Activated CD4-positive, alpha-beta T cell treated with anti-CD3 and anti-CD28 coated beads, Interleukin-2, amount 10 ng/mL, durations not matched to agents 7 days and 5 days (primary cell): ENCODE results near the gene CTRB1. TPM values are rescaled to one million over a fixed set of nuclear protein-coding genes. Genes with fewer than 3 reads are reported as not detected.
"Not testable (repeated sequence)": the region's sequence is repeated elsewhere in the genome, so short reads cannot be mapped to it uniquely, and the experiment has no call there.

Source experiments
- CTCF ChIA-PET: fragments of 350-600 bp; sonication (Branson Sonifier 250); formaldehyde crosslinking; loops from one replicate; lab custom pipeline; 2021; ENCODE audit warnings: antibody characterized with exemption; lab: Charles Lee
- POLR2A ChIA-PET: fragments of 350-600 bp; sonication (Branson Sonifier 250); formaldehyde crosslinking; loops from one replicate; lab custom pipeline; 2021; ENCODE audit warnings: antibody characterized with exemption; lab: Charles Lee
- DNase-seq: peaks from one replicate; pipeline ENCODE4 v3.0.0-alpha.2; 2020
- H3K27ac Mint-ChIP-seq: one replicate; pipeline ENCODE4 v1.8.0; 2021; ENCODE audit warnings: mild to moderate bottlenecking, moderate library complexity, mixed read lengths
- H3K27me3 Mint-ChIP-seq: one replicate; pipeline ENCODE4 v1.8.0; 2021; ENCODE audit warnings: mixed read lengths
- H3K36me3 Mint-ChIP-seq: one replicate; pipeline ENCODE4 v1.8.0; 2021; ENCODE audit warnings: low read depth, mixed read lengths
- H3K4me1 Mint-ChIP-seq: one replicate; pipeline ENCODE4 v1.8.0; 2021; ENCODE audit warnings: mixed read lengths
- H3K4me3 Mint-ChIP-seq: one replicate; pipeline ENCODE4 v1.8.0; 2021; ENCODE audit warnings: mild to moderate bottlenecking, moderate library complexity, mixed read lengths
- H3K9me3 Mint-ChIP-seq: one replicate; pipeline ENCODE4 v1.8.0; 2021; ENCODE audit warnings: mixed read lengths
- total RNA-seq, 2 experiments: library from RNA; stranded (reverse); gene quantifications; one replicate each; pipeline ENCODE4 v1.2.3, GENCODE V29; 2021

The CTRB1 gene
- total RNA-seq, 2 experiments from 2014 or later, result not detected

GRCh38 chr16:75241412-75241811, 22.6 kb downstream of the CTRB1 start:
- no peaks in the 10 kb centered on the region for H3K27me3 Mint-ChIP-seq
- H3K36me3 Mint-ChIP-seq, result no peaks in the 10 kb centered on the region
- DNase-seq, result no peak
- no peaks in the 10 kb centered on the region for H3K9me3 Mint-ChIP-seq
- no peak overlapping the region for H3K27ac Mint-ChIP-seq
- ChIA-PET POLR2A (no interaction called here), CTCF (no interaction called here)
- no peak overlapping the region for H3K4me3 Mint-ChIP-seq
- H3K4me1 Mint-ChIP-seq, result peaks cover 3% of the 10 kb centered on the region

- H3K27ac Mint-ChIP-seq, result no peak overlapping the region
- no peaks in the 10 kb centered on the region for H3K9me3 Mint-ChIP-seq
- peaks cover 3% of the 10 kb centered on the region for H3K4me1 Mint-ChIP-seq
- H3K4me3 Mint-ChIP-seq, result no peak overlapping the region
- H3K27me3 Mint-ChIP-seq, result no peaks in the 10 kb centered on the region
- POLR2A ChIA-PET, result no interaction called here
- DNase-seq, result no peak
- CTCF ChIA-PET, result no interaction called here
- H3K36me3 Mint-ChIP-seq, result no peaks in the 10 kb centered on the region
Measured at GRCh38 chr16:75241955-75242354, 23.2 kb downstream of the CTRB1 start.

- H3K4me1 Mint-ChIP-seq, CTCF ChIA-PET: not testable (repeated sequence)
Measured at GRCh38 chr16:75242436-75243078, 23.8 kb downstream of the CTRB1 start.

GRCh38 chr16:75243667-75244224, 25.0 kb downstream of the CTRB1 start:
- no peaks in the 10 kb centered on the region for H3K36me3 Mint-ChIP-seq
- POLR2A ChIA-PET, result no interaction called here
- H3K4me1 Mint-ChIP-seq, result peaks cover 3% of the 10 kb centered on the region
- DNase-seq, result no peak
- no peak overlapping the region for H3K4me3 Mint-ChIP-seq
- no peaks in the 10 kb centered on the region for H3K9me3 Mint-ChIP-seq
- H3K27ac Mint-ChIP-seq, result no peak overlapping the region
- CTCF ChIA-PET, result no interaction called here
- H3K27me3 Mint-ChIP-seq, result peaks cover 10% of the 10 kb centered on the region

More at GRCh38 chr16:75242436-75243078, 23.8 kb downstream of the CTRB1 start:
- POLR2A ChIA-PET, H3K9me3 Mint-ChIP-seq, H3K27me3 Mint-ChIP-seq, DNase-seq, H3K27ac Mint-ChIP-seq, H3K4me3 Mint-ChIP-seq, H3K36me3 Mint-ChIP-seq: not testable (repeated sequence)

- Mint-ChIP-seq H3K27me3 (peaks cover 15% of the 10 kb centered on the region), H3K4me1 (peaks cover 3% of the 10 kb centered on the region), H3K9me3 (no peaks in the 10 kb centered on the region), H3K27ac (no peak overlapping the region), H3K4me3 (no peak overlapping the region), H3K36me3 (no peaks in the 10 kb centered on the region)
- no peak for DNase-seq
- CTCF ChIA-PET, result no interaction called here
- POLR2A ChIA-PET, result no interaction called here
Measured at GRCh38 chr16:75244225-75244809, 25.5 kb downstream of the CTRB1 start.

GRCh38 chr16:75244844-75245758, 26.3 kb downstream of the CTRB1 start:
- ChIA-PET POLR2A (no interaction called here), CTCF (no interaction called here)
- Mint-ChIP-seq H3K36me3 (no peaks in the 10 kb centered on the region), H3K27me3 (peaks cover 19% of the 10 kb centered on the region), H3K9me3 (no peaks in the 10 kb centered on the region), H3K27ac (no peak overlapping the region), H3K4me3 (no peak overlapping the region), H3K4me1 (peaks cover 3% of the 10 kb centered on the region)
- DNase-seq, result no peak

- Mint-ChIP-seq H3K9me3 (no peaks in the 10 kb centered on the region), H3K4me3 (no peak overlapping the region), H3K27ac (no peak overlapping the region), H3K4me1 (peaks cover 3% of the 10 kb centered on the region), H3K36me3 (no peaks in the 10 kb centered on the region), H3K27me3 (peaks cover 24% of the 10 kb centered on the region)
- CTCF ChIA-PET, result no interaction called here
- no peak for DNase-seq
- POLR2A ChIA-PET, result no interaction called here
Measured at GRCh38 chr16:75246504-75247205, 27.9 kb downstream of the CTRB1 start.

GRCh38 chr16:75247249-75247648, 28.5 kb downstream of the CTRB1 start:
- no peak overlapping the region for H3K27ac Mint-ChIP-seq
- DNase-seq, result no peak
- peaks cover 5% of the 10 kb centered on the region for H3K4me1 Mint-ChIP-seq
- no peak overlapping the region for H3K4me3 Mint-ChIP-seq
- no peaks in the 10 kb centered on the region for H3K36me3 Mint-ChIP-seq
- H3K27me3 Mint-ChIP-seq, result peaks cover 30% of the 10 kb centered on the region
- POLR2A ChIA-PET, result no interaction called here
- CTCF ChIA-PET, result interaction anchor here (0.8 to 1.1 kb wide), 3 partner anchors 13 to 47 kb away, joined by 3 read pairs; no protein-coding TSS in a partner anchor
- H3K9me3 Mint-ChIP-seq, result no peaks in the 10 kb centered on the region

- ChIA-PET CTCF (interaction anchor here (0.8 to 1.1 kb wide), 3 partner anchors 14 to 48 kb away, joined by 3 read pairs; no protein-coding TSS in a partner anchor), POLR2A (no interaction called here)
- H3K27me3 Mint-ChIP-seq, result peaks cover 36% of the 10 kb centered on the region
- DNase-seq, result no peak
- no peaks in the 10 kb centered on the region for H3K9me3 Mint-ChIP-seq
- no peak overlapping the region for H3K27ac Mint-ChIP-seq
- H3K4me3 Mint-ChIP-seq, result no peak overlapping the region
- peaks cover 5% of the 10 kb centered on the region for H3K4me1 Mint-ChIP-seq
- no peaks in the 10 kb centered on the region for H3K36me3 Mint-ChIP-seq
Measured at GRCh38 chr16:75248142-75248535, 29.4 kb downstream of the CTRB1 start.

GRCh38 chr16:75248536-75249380, 30.0 kb downstream of the CTRB1 start:
- Mint-ChIP-seq H3K27me3 (peaks cover 36% of the 10 kb centered on the region), H3K36me3 (no peaks in the 10 kb centered on the region), H3K4me1 (peaks cover 5% of the 10 kb centered on the region), H3K4me3 (no peak overlapping the region), H3K27ac (no peak overlapping the region), H3K9me3 (no peaks in the 10 kb centered on the region)
- no peak for DNase-seq
- POLR2A ChIA-PET, result no interaction called here
- CTCF ChIA-PET, result interaction anchor here (2.2 kb wide), 1 partner anchor 15 kb away, joined by 9 read pairs; no protein-coding TSS in a partner anchor

GRCh38 chr16:75249441-75249840, 30.7 kb downstream of the CTRB1 start:
- peaks cover 38% of the 10 kb centered on the region for H3K27me3 Mint-ChIP-seq
- H3K4me1 Mint-ChIP-seq, result peaks cover 5% of the 10 kb centered on the region

More at GRCh38 chr16:75249441-75249840, 30.7 kb downstream of the CTRB1 start:
- H3K4me3 Mint-ChIP-seq, result no peak overlapping the region
- DNase-seq, result no peak
- no peaks in the 10 kb centered on the region for H3K36me3 Mint-ChIP-seq
- ChIA-PET POLR2A (no interaction called here), CTCF (interaction anchor here (2.2 kb wide), 1 partner anchor 16 kb away, joined by 9 read pairs; no protein-coding TSS in a partner anchor)
- no peaks in the 10 kb centered on the region for H3K9me3 Mint-ChIP-seq
- H3K27ac Mint-ChIP-seq, result no peak overlapping the region
